Left renal cortex interstitium (tissue), 4 donors: ENCODE results near the gene TMEM59L. TPM values are rescaled to one million over a fixed set of nuclear protein-coding genes. Genes with fewer than 3 reads are reported as not detected.

Source experiments
- DNase-seq, 4 donors: peaks; one replicate each; pipeline ENCODE4 v3.0.0-alpha.2; 2013; ENCODE audit warnings: low read depth in 4 of 4, low spot score in 2 of 4, missing footprints in 1 of 4
- polyA plus RNA-seq, 4 donors: library from polyadenylated mRNA; unstranded; fragments of 120-200 nt; gene quantifications; one replicate each; pipeline ENCODE4 v1.2.1, GENCODE V29; 2013; ENCODE audit not compliant: insufficient read length in 4 of 4

TMEM59L gene
- polyA plus RNA-seq, 4 donors, result 2.3 to 4.1 (median 3.7) TPM

- DNase-seq, result peak in 3 of 4 donors; percentile 78 to 84 (median 82)
Measured at GRCh38 chr19:18636183-18636968, 23.7 kb downstream of the TMEM59L start.

- DNase-seq, result no peak
Measured at GRCh38 chr19:18636969-18637629, 24.4 kb downstream of the TMEM59L start, which contains the start of gene KLHL26. Gene KLHL26 (plus strand): TSS chr19:18637028. CDS start chr19:18637055, 27 bp downstream.

- DNase-seq, result no peak
Measured at GRCh38 chr19:18637673-18638630, 25.3 kb downstream of the TMEM59L start.

GRCh38 chr19:18639706-18640243 lies 27.1 kb downstream of the TMEM59L start:
- no peak for DNase-seq

- DNase-seq, result no peak
Measured at GRCh38 chr19:18644196-18645034, 31.7 kb downstream of the TMEM59L start.

GRCh38 chr19:18645035-18645511 lies 32.4 kb downstream of the TMEM59L start:
- no peak for DNase-seq

- no peak for DNase-seq
Measured at GRCh38 chr19:18646535-18647370, 34.1 kb downstream of the TMEM59L start.

GRCh38 chr19:18647371-18647767 lies 34.7 kb downstream of the TMEM59L start:
- DNase-seq, result no peak

GRCh38 chr19:18647807-18648206 lies 35.1 kb downstream of the TMEM59L start:
- no peak for DNase-seq

GRCh38 chr19:18648973-18649315 lies 36.3 kb downstream of the TMEM59L start:
- DNase-seq, result no peak

- DNase-seq, result no peak
Measured at GRCh38 chr19:18649371-18650020, 36.8 kb downstream of the TMEM59L start.

- DNase-seq, result no peak
Measured at GRCh38 chr19:18650021-18650390, 37.3 kb downstream of the TMEM59L start.

GRCh38 chr19:18650468-18651041 lies 37.9 kb downstream of the TMEM59L start:
- DNase-seq, result no peak

- no peak for DNase-seq
Measured at GRCh38 chr19:18651300-18651699, 38.6 kb downstream of the TMEM59L start.

GRCh38 chr19:18651733-18652132 lies 39.1 kb downstream of the TMEM59L start:
- no peak for DNase-seq

GRCh38 chr19:18653853-18654252 lies 41.2 kb downstream of the TMEM59L start:
- DNase-seq, result no peak

GRCh38 chr19:18654469-18654868 lies 41.8 kb downstream of the TMEM59L start:
- DNase-seq, result no peak
